Lung (tissue), 12 donors: ENCODE data around the gene MAML3. TPM values are rescaled to one million over a fixed set of nuclear protein-coding genes. Genes with fewer than 3 reads are reported as not detected.

Source experiments
- ATAC-seq: fragments of 200-7000 bp; cut with Tn5 transposase; one replicate; pipeline ENCODE4 v1.9.1; 2020; ENCODE audit warnings: moderate number of reproducible peaks; ENCODE audit not compliant: insufficient read depth, low FRiP score
- DNase-seq, 3 donors: peaks; one replicate each; pipeline ENCODE4 v3.0.0-alpha.2; 2013 to 2017
- H3K27ac ChIP-seq, 2 donors: one replicate each; pipeline ENCODE4 v1.5.1; 2013; ENCODE audit warnings: mild to moderate bottlenecking in 2 of 2, moderate library complexity in 2 of 2, control low read depth in 1 of 2, inconsistent platforms in 1 of 2, low read depth in 1 of 2, low read length in 1 of 2
- H3K27me3 ChIP-seq, 3 donors: one replicate each; pipeline ENCODE4 v1.5.1; 2013; ENCODE audit warnings: low read length in 2 of 3; ENCODE audit not compliant: control insufficient read depth in 3 of 3, insufficient read depth in 3 of 3
- H3K36me3 ChIP-seq, 4 donors: one replicate each; pipeline ENCODE4 v1.5.1; 2013; ENCODE audit warnings: low read length in 4 of 4, mild to moderate bottlenecking in 1 of 4, moderate library complexity in 1 of 4; ENCODE audit not compliant: control insufficient read depth in 4 of 4, insufficient read depth in 4 of 4
- H3K4me1 ChIP-seq, 5 donors: one replicate each; pipeline ENCODE4 v1.5.1; 2013; ENCODE audit warnings: low read length in 5 of 5, mild to moderate bottlenecking in 2 of 5, moderate library complexity in 1 of 5; ENCODE audit not compliant: control insufficient read depth in 5 of 5, insufficient read depth in 5 of 5
- H3K4me3 ChIP-seq: one replicate; pipeline ENCODE4 v1.5.1; 2013; ENCODE audit warnings: mild to moderate bottlenecking, control low read depth, moderate library complexity
- H3K9ac ChIP-seq, 2 donors: one replicate each; pipeline ENCODE4 v1.5.1; 2013; ENCODE audit warnings: low read length in 2 of 2, control low read depth in 1 of 2; ENCODE audit not compliant: insufficient read depth in 1 of 2
- H3K9me3 ChIP-seq, 4 donors: one replicate each; pipeline ENCODE4 v1.5.1; 2013; ENCODE audit warnings: low read length in 3 of 4, mild to moderate bottlenecking in 1 of 4, moderate library complexity in 1 of 4; ENCODE audit not compliant: control insufficient read depth in 4 of 4, insufficient read depth in 3 of 4
- WGBS, 2 donors: extraction: QIAGEN DNeasy Blood & Tissue Kit; methylation state at CpG; one replicate each; pipeline ENCODE4 v1.1.7; 2013; 5-methylcytosine and 5-hydroxymethylcytosine counted together
- polyA plus RNA-seq, 2 donors: library from polyadenylated mRNA; stranded (reverse); fragments of 200-250 nt; gene quantifications; one replicate each; pipeline ENCODE4 v1.2.1, GENCODE V29; 2013
- total RNA-seq, 2 donors: library from RNA; depleted of rRNA in 1 of 2; stranded (reverse); fragments of >200 nt in 1 of 2; gene quantifications; one replicate each; pipeline ENCODE4 v1.2.1, GENCODE V29; 2014 to 2021
- TF ChIP-seq, protein P1 (sequence below): IDR thresholded peaks from 2 replicates; pipeline ENCODE4 v1.5.1; 2012; ENCODE audit warnings: mild to moderate bottlenecking; ENCODE audit errors: control extremely low read depth, extremely low read depth
- donor health status: control.
- donor health status: control.
- donor health status: Bipolar disorder and iron deficiency.
- donor health status: healthy.
- donor health status: DM: yes; HTN: yes; CAD: no.

MAML3 gene
- total and polyA plus RNA-seq, 4 donors: 3.0 to 16.4 (median 8.5) TPM

DNA sequence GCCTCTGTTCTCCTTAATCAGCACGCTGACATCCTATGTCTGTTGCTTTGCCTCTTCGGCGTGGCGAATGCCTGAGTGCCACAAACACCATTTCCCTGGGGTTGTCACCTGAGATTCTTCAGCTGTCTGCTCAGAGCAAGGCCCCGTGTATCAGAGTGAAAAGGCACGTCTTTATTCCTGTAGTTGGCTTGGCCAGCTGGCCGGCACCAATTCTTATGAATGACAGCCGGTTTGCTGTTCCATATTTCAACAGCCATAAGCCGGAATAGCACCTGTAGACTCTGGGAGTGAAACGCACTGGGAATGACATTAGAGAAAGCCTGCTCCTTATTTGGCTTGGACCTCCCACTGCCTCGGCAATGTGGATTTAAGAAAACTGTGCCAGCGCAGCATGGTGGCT is 399.0 kb downstream of the MAML3 start:
- peaks cover 0 to 5% (median under 1%) of the 10 kb centered on the region in 5 donors for H3K4me1 ChIP-seq
- DNase-seq (no peak), ATAC-seq (no peak)
- H3K36me3 ChIP-seq: no peaks in the 10 kb centered on the region
- H3K27me3 ChIP-seq: no peaks in the 10 kb centered on the region
- no peak overlapping the region for H3K27ac ChIP-seq
- H3K4me3 ChIP-seq: no peak overlapping the region
- no peaks in the 10 kb centered on the region for H3K9me3 ChIP-seq
- no peak overlapping the region for H3K9ac ChIP-seq
- TF ChIP-seq, protein P1, sequence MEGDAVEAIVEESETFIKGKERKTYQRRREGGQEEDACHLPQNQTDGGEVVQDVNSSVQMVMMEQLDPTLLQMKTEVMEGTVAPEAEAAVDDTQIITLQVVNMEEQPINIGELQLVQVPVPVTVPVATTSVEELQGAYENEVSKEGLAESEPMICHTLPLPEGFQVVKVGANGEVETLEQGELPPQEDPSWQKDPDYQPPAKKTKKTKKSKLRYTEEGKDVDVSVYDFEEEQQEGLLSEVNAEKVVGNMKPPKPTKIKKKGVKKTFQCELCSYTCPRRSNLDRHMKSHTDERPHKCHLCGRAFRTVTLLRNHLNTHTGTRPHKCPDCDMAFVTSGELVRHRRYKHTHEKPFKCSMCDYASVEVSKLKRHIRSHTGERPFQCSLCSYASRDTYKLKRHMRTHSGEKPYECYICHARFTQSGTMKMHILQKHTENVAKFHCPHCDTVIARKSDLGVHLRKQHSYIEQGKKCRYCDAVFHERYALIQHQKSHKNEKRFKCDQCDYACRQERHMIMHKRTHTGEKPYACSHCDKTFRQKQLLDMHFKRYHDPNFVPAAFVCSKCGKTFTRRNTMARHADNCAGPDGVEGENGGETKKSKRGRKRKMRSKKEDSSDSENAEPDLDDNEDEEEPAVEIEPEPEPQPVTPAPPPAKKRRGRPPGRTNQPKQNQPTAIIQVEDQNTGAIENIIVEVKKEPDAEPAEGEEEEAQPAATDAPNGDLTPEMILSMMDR: no peak
- WGBS, 2 donors: 86 to 96% methylated on average over 12 of the region's 12 CpGs

DNA sequence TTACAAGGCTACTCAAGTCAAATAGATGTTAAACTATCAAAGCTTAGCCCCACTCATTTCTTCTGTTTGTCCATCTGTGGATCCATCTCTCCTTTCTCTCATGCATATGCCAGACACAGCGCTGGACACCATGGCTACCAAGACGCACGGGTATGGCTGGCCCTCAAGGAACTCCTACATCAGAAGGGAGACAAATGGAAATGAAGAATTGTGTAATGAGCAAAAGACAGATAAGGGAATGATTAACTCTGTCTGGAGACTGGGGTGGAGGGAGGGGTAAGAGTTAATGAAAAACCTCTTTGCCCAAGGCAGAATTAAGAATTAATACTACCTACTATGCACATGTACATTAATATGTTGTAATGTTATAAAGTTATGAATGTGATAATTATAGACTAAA is 400.3 kb downstream of the MAML3 start:
- Histone ChIP-seq H3K9me3 (no peaks in the 10 kb centered on the region), H3K9ac (no peak overlapping the region), H3K4me1 (peaks cover 0 to 5% (median 1%) of the 10 kb centered on the region in 5 donors), H3K36me3 (no peaks in the 10 kb centered on the region), H3K4me3 (no peak overlapping the region), H3K27me3 (no peaks in the 10 kb centered on the region), H3K27ac (no peak overlapping the region)
- ATAC-seq (no peak), DNase-seq (no peak)
- TF ChIP-seq, protein P1: no peak
- 93 to 94% methylated on average over 3 of the region's 3 CpGs for WGBS, 2 donors

DNA sequence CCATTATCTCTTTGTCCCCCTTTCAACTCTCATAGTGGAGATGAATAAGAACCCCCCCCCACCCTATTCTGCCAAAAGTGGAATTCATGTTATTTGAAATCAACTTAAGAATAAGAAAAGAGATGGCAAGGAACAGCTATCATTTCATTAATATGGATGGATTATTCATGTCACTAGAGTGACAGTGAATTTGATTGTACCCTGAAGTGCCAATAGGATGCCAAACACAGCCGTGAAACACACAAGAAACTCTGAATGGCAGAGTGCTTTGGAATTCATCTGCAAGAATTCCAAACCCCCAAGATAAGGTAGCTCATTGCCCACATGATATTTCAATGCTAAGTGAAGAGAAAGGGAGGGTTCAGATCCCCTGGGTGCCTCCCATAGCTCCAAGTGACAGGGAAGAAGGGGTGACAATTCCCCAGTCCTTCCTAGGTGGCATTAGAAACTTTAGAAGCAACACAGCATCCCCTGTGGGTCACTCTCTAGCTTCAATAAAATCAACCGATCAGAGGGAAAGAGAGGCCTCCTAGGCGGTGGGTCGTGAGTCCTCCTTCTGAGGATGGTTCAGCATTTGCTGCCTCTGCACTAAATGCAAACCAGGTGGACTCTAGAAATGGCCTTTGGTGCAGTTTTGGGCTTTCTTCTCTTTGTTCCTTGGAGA is 404.0 kb downstream of the MAML3 start:
- TF ChIP-seq, protein P1: no peak
- no peak overlapping the region for H3K4me3 ChIP-seq
- no peaks in the 10 kb centered on the region for H3K9me3 ChIP-seq
- H3K9ac ChIP-seq: no peak overlapping the region
- 97 to 98% methylated on average over 4 of the region's 4 CpGs for WGBS, 2 donors
- ATAC-seq (no peak), DNase-seq (no peak)
- H3K27ac ChIP-seq: no peak overlapping the region
- no peaks in the 10 kb centered on the region for H3K27me3 ChIP-seq
- no peaks in the 10 kb centered on the region for H3K36me3 ChIP-seq
- H3K4me1 ChIP-seq: peaks cover 1 to 18% (median 8%) of the 10 kb centered on the region in 5 donors

DNA sequence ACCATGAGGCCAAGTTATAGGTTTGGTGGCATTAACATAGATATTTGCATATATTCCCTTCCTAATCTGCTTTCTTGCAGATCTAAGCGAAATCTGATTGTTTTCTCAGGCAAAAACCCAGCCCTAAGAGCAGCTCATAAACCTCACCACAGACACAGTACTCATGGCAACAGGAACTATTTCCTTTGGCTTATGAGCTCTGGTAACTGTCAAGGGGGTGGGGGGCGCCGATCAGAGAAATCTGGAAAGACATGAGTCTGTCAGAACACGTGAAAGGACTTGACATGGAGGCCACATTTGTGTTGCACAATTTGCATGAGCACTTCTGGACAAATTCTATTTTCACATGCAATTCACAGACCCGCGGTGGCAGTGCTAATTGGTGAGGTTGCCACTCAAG is 404.6 kb downstream of the MAML3 start:
- Histone ChIP-seq H3K9ac (no peak overlapping the region), H3K4me1 (peaks cover 1 to 19% (median 8%) of the 10 kb centered on the region in 5 donors), H3K4me3 (no peak overlapping the region), H3K36me3 (no peaks in the 10 kb centered on the region), H3K27ac (no peak overlapping the region), H3K9me3 (no peaks in the 10 kb centered on the region), H3K27me3 (no peaks in the 10 kb centered on the region)
- TF ChIP-seq, protein P1: no peak
- DNase-seq (no peak), ATAC-seq (no peak)
- WGBS, 2 donors: 49 to 74% methylated on average over 6 of the region's 6 CpGs
